GM12872 (cell line): ENCODE results near the gene ATP1A3.

Source experiments
- TF ChIP-seq, protein P1 (sequence below): IDR thresholded peaks from 3 replicates; pipeline ENCODE4 v1.5.1; 2011; ENCODE audit warnings: low read depth, mild to moderate bottlenecking, low read length, moderate library complexity; ENCODE audit not compliant: insufficient read depth

Gene ATP1A3

DNA sequence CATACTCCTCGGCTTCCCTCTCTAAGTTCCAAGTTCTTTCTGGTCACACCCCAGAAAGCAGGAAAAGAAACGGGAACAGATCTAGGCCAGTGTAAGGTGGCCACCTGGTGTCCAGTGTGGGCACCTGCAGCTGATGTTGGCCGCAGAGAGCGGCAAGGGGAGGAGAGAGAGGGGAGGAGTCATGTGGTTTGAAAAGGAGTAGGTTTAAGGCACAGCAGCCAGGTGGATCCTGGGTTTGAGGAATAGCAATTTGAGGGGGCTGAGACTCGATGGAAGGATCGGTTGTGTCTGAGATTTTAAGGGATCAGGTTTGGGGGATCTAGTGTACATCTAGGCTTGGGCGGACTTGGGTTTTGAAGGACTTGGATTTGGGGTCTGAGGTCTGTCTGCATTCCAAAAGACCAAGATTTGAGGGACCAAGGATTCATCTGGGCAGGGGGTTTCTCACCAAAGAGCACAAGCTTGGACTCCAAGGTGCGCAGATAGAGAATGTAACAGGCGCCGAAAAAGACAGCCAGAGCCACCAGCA is 36.1 kb downstream of the ATP1A3 start:
- TF ChIP-seq, protein P1, sequence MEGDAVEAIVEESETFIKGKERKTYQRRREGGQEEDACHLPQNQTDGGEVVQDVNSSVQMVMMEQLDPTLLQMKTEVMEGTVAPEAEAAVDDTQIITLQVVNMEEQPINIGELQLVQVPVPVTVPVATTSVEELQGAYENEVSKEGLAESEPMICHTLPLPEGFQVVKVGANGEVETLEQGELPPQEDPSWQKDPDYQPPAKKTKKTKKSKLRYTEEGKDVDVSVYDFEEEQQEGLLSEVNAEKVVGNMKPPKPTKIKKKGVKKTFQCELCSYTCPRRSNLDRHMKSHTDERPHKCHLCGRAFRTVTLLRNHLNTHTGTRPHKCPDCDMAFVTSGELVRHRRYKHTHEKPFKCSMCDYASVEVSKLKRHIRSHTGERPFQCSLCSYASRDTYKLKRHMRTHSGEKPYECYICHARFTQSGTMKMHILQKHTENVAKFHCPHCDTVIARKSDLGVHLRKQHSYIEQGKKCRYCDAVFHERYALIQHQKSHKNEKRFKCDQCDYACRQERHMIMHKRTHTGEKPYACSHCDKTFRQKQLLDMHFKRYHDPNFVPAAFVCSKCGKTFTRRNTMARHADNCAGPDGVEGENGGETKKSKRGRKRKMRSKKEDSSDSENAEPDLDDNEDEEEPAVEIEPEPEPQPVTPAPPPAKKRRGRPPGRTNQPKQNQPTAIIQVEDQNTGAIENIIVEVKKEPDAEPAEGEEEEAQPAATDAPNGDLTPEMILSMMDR, result peak; percentile 78

DNA sequence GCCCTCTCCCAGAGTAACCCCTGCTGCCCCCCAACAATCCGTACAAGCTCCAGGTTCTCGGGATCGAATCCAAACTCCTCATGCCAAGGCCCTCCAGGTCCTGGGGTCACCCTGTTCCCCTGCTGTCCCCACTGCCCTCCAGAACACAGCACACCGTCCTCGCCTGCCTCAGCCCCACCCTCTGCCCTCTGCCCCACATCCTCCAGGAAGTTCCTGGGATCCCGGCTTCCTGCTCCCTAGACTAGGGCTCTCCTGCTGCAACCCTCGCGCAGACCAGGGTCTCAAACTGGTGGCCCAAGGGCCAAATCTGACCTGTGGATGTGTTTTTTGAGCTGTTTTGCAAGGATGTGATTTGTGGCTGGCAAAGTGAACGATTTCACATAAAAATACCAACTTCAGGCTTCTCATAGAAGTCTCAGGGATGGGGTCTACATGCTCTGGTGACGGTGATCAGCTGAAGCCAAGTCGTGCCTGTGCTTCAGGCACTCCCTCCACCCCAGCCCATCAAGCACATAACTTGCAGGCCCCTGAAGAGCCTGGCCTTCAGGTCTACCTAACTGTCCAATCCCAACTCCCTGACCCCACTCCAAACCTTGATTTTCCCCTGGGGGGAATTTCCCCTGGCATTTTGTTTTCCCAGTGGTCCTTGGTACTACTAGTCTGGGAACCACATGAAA is 36.7 kb downstream of the ATP1A3 start:
- TF ChIP-seq, protein P1, result no peak

DNA sequence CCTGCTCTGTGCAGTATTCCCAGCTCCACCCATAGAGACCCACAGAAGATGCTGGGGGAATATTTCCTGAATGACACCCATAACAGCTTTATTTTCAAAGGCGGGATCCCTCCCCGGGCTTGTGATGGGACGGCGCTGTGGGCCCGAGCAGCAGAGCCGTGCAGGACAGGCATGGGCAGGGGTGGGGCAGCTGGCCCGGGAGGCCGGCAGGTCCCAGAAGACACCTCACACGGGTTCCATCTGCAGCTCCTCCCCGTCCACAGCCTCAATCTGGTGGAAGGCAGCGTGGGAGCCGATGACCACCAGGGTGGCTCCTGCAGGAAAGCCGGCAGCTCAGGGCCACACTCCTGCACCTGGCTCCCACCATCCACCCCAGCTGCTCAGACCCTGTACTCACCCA is 37.4 kb downstream of the ATP1A3 start:
- TF ChIP-seq, protein P1, result no peak

DNA sequence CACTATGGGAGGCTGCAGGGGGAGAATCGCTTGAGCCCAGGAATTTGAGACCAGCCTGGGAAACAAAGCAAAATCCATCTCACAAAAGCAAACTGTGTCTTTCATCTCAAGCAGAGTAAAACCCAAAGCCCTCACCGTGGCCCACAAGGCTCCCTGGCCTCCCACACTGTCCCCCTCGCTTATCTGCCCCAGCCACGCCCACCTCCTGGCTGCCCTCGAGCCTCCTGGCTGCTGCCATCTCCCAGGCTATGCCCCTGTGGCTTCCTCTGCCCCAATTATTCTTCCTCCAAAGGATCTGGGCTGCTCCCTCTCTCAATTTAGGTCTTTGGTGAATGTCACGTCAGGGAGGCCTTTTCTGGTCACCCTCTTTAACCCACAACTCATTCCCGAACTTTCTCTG is 38.5 kb downstream of the ATP1A3 start:
- TF ChIP-seq, protein P1, result no peak

DNA sequence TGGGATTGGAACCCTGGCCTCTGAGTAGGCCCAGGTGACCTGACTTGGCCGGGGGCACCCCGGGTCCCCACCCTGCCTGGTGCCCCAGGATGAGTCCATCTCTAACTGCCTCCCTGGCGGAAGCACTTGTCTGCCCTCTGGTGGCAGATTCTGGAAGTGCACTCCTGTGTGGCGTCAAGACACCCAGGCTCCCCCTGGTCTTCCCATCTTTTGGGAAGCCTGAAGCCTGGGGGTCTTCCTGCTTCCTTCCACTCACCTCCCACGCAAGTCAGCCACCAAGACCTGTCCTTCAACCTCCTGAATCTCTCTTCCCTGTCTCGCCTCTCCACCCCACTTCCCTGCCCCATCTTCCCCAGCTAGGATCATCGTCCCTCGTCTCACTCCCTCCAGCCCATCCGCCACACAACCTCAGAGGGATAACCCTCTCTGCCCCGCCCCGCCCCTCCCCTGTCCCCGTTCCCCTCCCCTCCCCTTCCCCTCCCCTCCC is 42.3 kb downstream of the ATP1A3 start:
- TF ChIP-seq, protein P1, result peak; percentile 100

DNA sequence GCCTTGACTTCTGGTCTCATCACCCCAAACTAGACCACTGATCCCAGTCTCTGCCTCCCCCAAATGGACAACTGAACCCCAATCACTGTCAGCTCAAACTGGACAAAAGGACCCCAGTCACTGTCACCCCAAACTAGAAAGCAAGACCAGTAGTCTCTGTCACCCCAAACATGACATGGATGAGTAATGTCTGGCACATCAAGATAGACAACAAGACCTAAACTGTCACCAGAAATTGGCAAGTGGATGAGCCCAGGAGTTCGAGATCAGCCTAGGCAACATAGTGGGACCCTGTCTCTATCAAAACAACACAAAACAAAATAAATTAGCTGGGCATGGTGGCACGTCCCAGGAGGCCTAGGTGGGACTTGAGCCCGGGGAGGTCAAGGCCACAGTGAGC is 46.9 kb downstream of the ATP1A3 start:
- TF ChIP-seq, protein P1, result no peak

DNA sequence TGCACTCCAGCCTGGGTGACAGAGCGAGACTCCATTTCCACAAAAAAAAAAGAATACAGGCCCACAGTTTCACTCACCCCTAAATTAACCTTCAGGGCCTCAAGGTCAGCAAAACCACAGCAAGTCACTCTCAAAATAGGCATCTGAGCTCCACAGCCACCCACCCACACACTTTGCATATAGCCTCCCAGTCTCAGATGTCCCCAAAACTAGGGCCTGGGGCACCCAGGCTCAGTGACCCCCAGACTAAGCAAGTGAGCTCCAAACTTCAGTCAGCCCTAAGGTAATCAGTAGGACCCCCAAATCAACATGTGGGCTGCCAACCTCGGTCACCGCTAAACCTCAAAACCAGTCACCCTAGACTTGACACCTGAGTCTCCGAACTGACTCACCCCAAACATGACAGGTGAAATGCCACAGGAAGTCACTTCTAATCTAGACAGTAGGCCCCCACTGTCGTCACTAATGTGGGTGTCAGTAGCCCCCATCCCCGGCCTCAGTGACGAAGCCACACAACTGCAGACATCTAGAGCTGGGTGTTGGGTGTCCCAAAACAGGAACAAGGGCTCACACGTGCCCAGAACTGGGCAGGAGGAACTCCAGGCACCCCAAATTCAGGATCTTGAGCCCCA is 48.8 kb downstream of the ATP1A3 start:
- TF ChIP-seq, protein P1, result no peak
